Endothelial cell (in vitro differentiated cells): ENCODE results near the gene ZDHHC11B. TPM values are rescaled to one million over a fixed set of nuclear protein-coding genes. Genes with fewer than 3 reads are reported as not detected.
"Not testable (repeated sequence)": the region's sequence is repeated elsewhere in the genome, so short reads cannot be mapped to it uniquely, and the experiment has no call there.

Source experiments
- DNase-seq: peaks from one replicate; pipeline ENCODE4 v3.0.0; 2021; ENCODE audit warnings: low spot score
- H3K27ac Mint-ChIP-seq: one replicate; pipeline ENCODE4 v1.8.0; 2021; ENCODE audit warnings: mixed read lengths, inconsistent platforms; ENCODE audit not compliant: unreplicated experiment
- H3K27me3 Mint-ChIP-seq: one replicate; pipeline ENCODE4 v1.8.0; 2021; ENCODE audit warnings: mild to moderate bottlenecking, moderate library complexity, mixed read lengths, inconsistent platforms; ENCODE audit not compliant: unreplicated experiment
- H3K36me3 Mint-ChIP-seq: one replicate; pipeline ENCODE4 v1.8.0; 2021; ENCODE audit warnings: mild to moderate bottlenecking, low read depth, mixed read lengths, inconsistent platforms; ENCODE audit not compliant: unreplicated experiment
- H3K4me1 Mint-ChIP-seq: one replicate; pipeline ENCODE4 v1.8.0; 2021; ENCODE audit warnings: mild to moderate bottlenecking, mixed read lengths, inconsistent platforms; ENCODE audit not compliant: unreplicated experiment
- H3K4me3 Mint-ChIP-seq: one replicate; pipeline ENCODE4 v1.8.0; 2021; ENCODE audit warnings: mild to moderate bottlenecking, mixed read lengths, inconsistent platforms; ENCODE audit not compliant: unreplicated experiment
- H3K9me3 Mint-ChIP-seq: one replicate; pipeline ENCODE4 v1.8.0; 2021; ENCODE audit warnings: mixed read lengths, inconsistent platforms; ENCODE audit not compliant: unreplicated experiment
- CTCF ChIP-seq: fragments of 200-600 bp; sonication (generic); IDR thresholded peaks from one replicate; pipeline ENCODE4 v1.5.0; 2021; ENCODE audit warnings: antibody characterized with exemption; ENCODE audit not compliant: unreplicated experiment
- total RNA-seq: library from RNA; stranded (reverse); fragmentation: NEBNext Ultra II Directional; extraction: Animal tissue kit (Norgen Biotek cat#: 25700); gene quantifications from one replicate; pipeline ENCODE4 v1.2.1, GENCODE V29; 2021; ENCODE audit not compliant: unreplicated experiment

The ZDHHC11B gene
- total RNA-seq, 1 donor from 2014 or later, result not detected

- no peak for DNase-seq
- no peak overlapping the region for H3K4me3 Mint-ChIP-seq
- no peaks in the 10 kb centered on the region for H3K36me3 Mint-ChIP-seq
These were observed 92.6 kb downstream of the ZDHHC11B start for GRCh38 chr5:691817-692528.

GRCh38 chr5:691049-691448 is 93.5 kb downstream of the ZDHHC11B start:
- not testable (repeated sequence) for H3K27me3 Mint-ChIP-seq, H3K4me1 Mint-ChIP-seq, DNase-seq, H3K4me3 Mint-ChIP-seq, H3K27ac Mint-ChIP-seq, H3K9me3 Mint-ChIP-seq, H3K36me3 Mint-ChIP-seq

More at GRCh38 chr5:691817-692528, 92.6 kb downstream of the ZDHHC11B start:
- TF ChIP-seq CTCF, result no peak
- Mint-ChIP-seq H3K27ac (no peak overlapping the region), H3K4me1 (no peaks in the 10 kb centered on the region), H3K27me3 (peaks cover 2% of the 10 kb centered on the region), H3K9me3 (no peaks in the 10 kb centered on the region)

GRCh38 chr5:690293-690692 is 94.2 kb downstream of the ZDHHC11B start:
- DNase-seq, H3K9me3 Mint-ChIP-seq, H3K36me3 Mint-ChIP-seq, H3K4me3 Mint-ChIP-seq, H3K27ac Mint-ChIP-seq, H3K27me3 Mint-ChIP-seq, H3K4me1 Mint-ChIP-seq: not testable (repeated sequence)

GRCh38 chr5:688348-689010 is 96.0 kb downstream of the ZDHHC11B start:
- DNase-seq, H3K9me3 Mint-ChIP-seq, H3K4me3 Mint-ChIP-seq, H3K4me1 Mint-ChIP-seq, H3K27ac Mint-ChIP-seq, H3K36me3 Mint-ChIP-seq: not testable (repeated sequence)
- H3K27me3 Mint-ChIP-seq, result peaks cover 11% of the 10 kb centered on the region

- H3K9me3 Mint-ChIP-seq, H3K36me3 Mint-ChIP-seq, H3K4me1 Mint-ChIP-seq, DNase-seq, H3K4me3 Mint-ChIP-seq, H3K27ac Mint-ChIP-seq: not testable (repeated sequence)
- H3K27me3 Mint-ChIP-seq, result peaks cover 11% of the 10 kb centered on the region
These were observed 97.6 kb downstream of the ZDHHC11B start for GRCh38 chr5:686936-687335.

- H3K4me3 Mint-ChIP-seq, H3K4me1 Mint-ChIP-seq, H3K36me3 Mint-ChIP-seq, DNase-seq, H3K9me3 Mint-ChIP-seq, H3K27ac Mint-ChIP-seq: not testable (repeated sequence)
- peaks cover 11% of the 10 kb centered on the region for H3K27me3 Mint-ChIP-seq
These were observed 98.4 kb downstream of the ZDHHC11B start for GRCh38 chr5:686172-686523.

- H3K36me3 Mint-ChIP-seq, result no peaks in the 10 kb centered on the region
- peaks cover 13% of the 10 kb centered on the region for H3K27me3 Mint-ChIP-seq
- H3K27ac Mint-ChIP-seq, result no peak overlapping the region
- H3K4me1 Mint-ChIP-seq, result no peaks in the 10 kb centered on the region
- H3K4me3 Mint-ChIP-seq, result no peak overlapping the region
- DNase-seq, result no peak
- no peak for TF ChIP-seq CTCF
- H3K9me3 Mint-ChIP-seq, result no peaks in the 10 kb centered on the region
These were observed 99.0 kb downstream of the ZDHHC11B start for GRCh38 chr5:685262-686171.
